ENCODE data around the gene ZDHHC20. TPM values are rescaled to one million over a fixed set of nuclear protein-coding genes. Genes with fewer than 3 reads are reported as not detected.
"Not testable (repeated sequence)": the region's sequence is repeated elsewhere in the genome, so short reads cannot be mapped to it uniquely, and the experiment has no call there.

ZDHHC20 gene
- total RNA-seq, 1 experiment from 2014 or later: 69.1 TPM

GRCh38 chr13:21413013-21413412 is 46.1 kb downstream of the ZDHHC20 start:
- TF ChIP-seq CTCF (conservative IDR thresholded peaks at IDR 0.05): no peak
- no peaks in the 10 kb centered on the region for H3K79me1 ChIP-seq (ENCODE audit: insufficient read depth, low read depth, low read length, poor library complexity, severe bottlenecking)
- H2BK12ac ChIP-seq (ENCODE audit: insufficient read length, low read depth, low read length): no peak overlapping the region
- no peak overlapping the region for H2BK20ac ChIP-seq (ENCODE audit: low read depth, low read length, poor library complexity, severe bottlenecking)
- Mint-ChIP-seq H3K4me3 (no peak overlapping the region), H3K27ac (no peak overlapping the region), H3K9me3 (peaks cover 13 to 15% of the 10 kb centered on the region in 2 experiments), H3K27me3 (ENCODE audit: low read depth) (no peaks in the 10 kb centered on the region), H3K36me3 (ENCODE audit: insufficient read depth in 1 of 3, low read depth in 3 of 3) (peaks cover 42 to 60% (median 53%) of the 10 kb centered on the region in 3 experiments), H3K4me1 (peaks cover 14 to 22% of the 10 kb centered on the region in 2 experiments)
- H3T11ph ChIP-seq (ENCODE audit: low read length): no peak overlapping the region
- peaks cover 2% of the 10 kb centered on the region; the same call in 1 of the 2 replicates for H3K4me1 ChIP-seq (ENCODE audit: insufficient read depth, low read length)
- H3K4me2 ChIP-seq (ENCODE audit: insufficient read depth, insufficient read length, low read length): no peak overlapping the region
- H3K23ac ChIP-seq (ENCODE audit: insufficient read length, low read depth, low read length): no peak overlapping the region
- 100% methylated on average over 1 of the region's 1 CpG for WGBS (ENCODE audit: extremely low coverage, insufficient read length, low lambda C conversion rate)
- no peak overlapping the region for H4K5ac ChIP-seq (ENCODE audit: insufficient read length, low read depth, low read length)
- H3K79me2 ChIP-seq (ENCODE audit: insufficient read depth, low read length): no peaks in the 10 kb centered on the region; the same call in 1 of the 2 replicates
- no peak overlapping the region for H4K8ac ChIP-seq (replicated peaks; ENCODE audit: insufficient read length, low read depth, low read length)
- no peak overlapping the region for H2BK5ac ChIP-seq (ENCODE audit: insufficient read length, low read length)
- H3K23me2 ChIP-seq (ENCODE audit: insufficient read length, low read depth, low read length, poor library complexity, severe bottlenecking): no peaks in the 10 kb centered on the region
- no peak overlapping the region for H2AFZ ChIP-seq (ENCODE audit: low read length)
- no peak overlapping the region for H2BK15ac ChIP-seq (ENCODE audit: low read depth, low read length)
- H3K18ac ChIP-seq (ENCODE audit: insufficient read length, low read depth, low read length): no peak overlapping the region
- no peak overlapping the region for H2BK120ac ChIP-seq (ENCODE audit: low read depth, low read length, poor library complexity, severe bottlenecking)
- H2AK5ac ChIP-seq (ENCODE audit: insufficient read length, low read length): no peak overlapping the region
- no peak overlapping the region for H3K9ac ChIP-seq (ENCODE audit: extremely low read depth, insufficient read length, low read length)
- DNase-seq: no peak
- H3K9me3 ChIP-seq (ENCODE audit: control insufficient read depth, low read depth, low read length): no peaks in the 10 kb centered on the region
- H3K14ac ChIP-seq (ENCODE audit: insufficient read depth, low read length): no peak overlapping the region
- H3K4ac ChIP-seq (ENCODE audit: low read depth, low read length): no peak overlapping the region
- H3K27ac ChIP-seq (ENCODE audit: insufficient read length, low read depth, low read length): no peak overlapping the region
- no peak overlapping the region for H4K91ac ChIP-seq (ENCODE audit: insufficient read length, low read depth, low read length)
- H4K20me1 ChIP-seq (ENCODE audit: control insufficient read depth, insufficient read depth, insufficient read length): no peaks in the 10 kb centered on the region
- no peaks in the 10 kb centered on the region for H3K27me3 ChIP-seq (ENCODE audit: insufficient read depth, low read length)
- H3K56ac ChIP-seq (ENCODE audit: insufficient read length, low read depth, low read length): no peak overlapping the region

GRCh38 chr13:21410453-21410852 is 48.6 kb downstream of the ZDHHC20 start:
- H2BK20ac ChIP-seq (ENCODE audit: low read depth, low read length, poor library complexity, severe bottlenecking); H4K8ac ChIP-seq (replicated peaks; ENCODE audit: insufficient read length, low read depth, low read length); H3K18ac ChIP-seq (ENCODE audit: insufficient read length, low read depth, low read length); H3K56ac ChIP-seq (ENCODE audit: insufficient read length, low read depth, low read length); H2AFZ ChIP-seq (ENCODE audit: low read length); H3K27me3 ChIP-seq (ENCODE audit: insufficient read depth, low read length); H3K23me2 ChIP-seq (ENCODE audit: insufficient read length, low read depth, low read length, poor library complexity, severe bottlenecking); H3T11ph ChIP-seq (ENCODE audit: low read length); H2BK12ac ChIP-seq (ENCODE audit: insufficient read length, low read depth, low read length); H4K91ac ChIP-seq (ENCODE audit: insufficient read length, low read depth, low read length); H2BK5ac ChIP-seq (ENCODE audit: insufficient read length, low read length); H3K9ac ChIP-seq (ENCODE audit: extremely low read depth, insufficient read length, low read length); H2BK15ac ChIP-seq (ENCODE audit: low read depth, low read length); H2BK120ac ChIP-seq (ENCODE audit: low read depth, low read length, poor library complexity, severe bottlenecking); H2AK5ac ChIP-seq (ENCODE audit: insufficient read length, low read length); H3K79me2 ChIP-seq (ENCODE audit: insufficient read depth, low read length); H4K5ac ChIP-seq (ENCODE audit: insufficient read length, low read depth, low read length); H3K27me3 Mint-ChIP-seq (ENCODE audit: low read depth); H3K23ac ChIP-seq (ENCODE audit: insufficient read length, low read depth, low read length); H3K4me1 ChIP-seq (ENCODE audit: insufficient read depth, low read length); H3K9me3 ChIP-seq (ENCODE audit: control insufficient read depth, low read depth, low read length); H4K20me1 ChIP-seq (ENCODE audit: control insufficient read depth, insufficient read depth, insufficient read length); H3K14ac ChIP-seq (ENCODE audit: insufficient read depth, low read length); H3K4ac ChIP-seq (ENCODE audit: low read depth, low read length); H3K79me1 ChIP-seq (ENCODE audit: insufficient read depth, low read depth, low read length, poor library complexity, severe bottlenecking); H3K27ac ChIP-seq (ENCODE audit: insufficient read length, low read depth, low read length); H3K4me2 ChIP-seq (ENCODE audit: insufficient read depth, insufficient read length, low read length): not testable (repeated sequence)
- Mint-ChIP-seq H3K36me3 (ENCODE audit: insufficient read depth in 1 of 3, low read depth in 3 of 3) (peaks cover 50 to 71% (median 65%) of the 10 kb centered on the region in 3 experiments), H3K4me3 (peak overlapping the region in 1 of 2 experiments; percentile 42; a peak in 1 of 5 replicates), H3K4me1 (peaks cover 20 to 29% of the 10 kb centered on the region in 2 experiments), H3K27ac (peak overlapping the region; percentile 0 to 85 (median 44); a peak in 6 of 7 replicates), H3K9me3 (peaks cover 23 to 24% of the 10 kb centered on the region in 2 experiments)
- WGBS (ENCODE audit: extremely low coverage, insufficient read length, low lambda C conversion rate): no CpG with 5 or more reads among the region's 2 CpGs
- peak; percentile 59 for DNase-seq
